ENCODE results near the gene ORAI2.

Gene ORAI2

GRCh38 chr7:102415685-102416225 lies 17.6 kb upstream of the ORAI2 start:
- peak; percentile 27 to 46 for DNase-seq

GRCh38 chr7:102416406-102416805 lies 17.0 kb upstream of the ORAI2 start:
- no peak for DNase-seq

DNA sequence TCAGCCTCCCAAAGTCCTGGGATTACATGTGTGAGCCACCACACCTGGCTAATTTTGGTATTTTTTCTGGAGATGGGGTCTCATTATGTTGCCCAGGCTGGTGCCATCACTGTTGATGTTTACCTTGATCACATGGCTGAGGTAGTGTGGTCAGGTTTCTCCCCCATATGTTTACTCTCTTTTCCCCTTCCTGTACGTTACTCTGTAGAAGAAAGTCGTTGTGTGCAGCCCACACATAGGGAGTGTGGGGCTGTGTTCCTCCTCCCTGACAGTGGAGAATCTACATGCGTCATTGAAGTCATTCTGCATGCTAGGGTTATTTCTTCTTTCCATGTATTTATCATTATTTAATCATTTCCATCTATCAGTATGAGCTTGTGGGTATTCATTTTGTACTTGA lies 16.3 kb upstream of the ORAI2 start:
- DNase-seq: no peak

DNA sequence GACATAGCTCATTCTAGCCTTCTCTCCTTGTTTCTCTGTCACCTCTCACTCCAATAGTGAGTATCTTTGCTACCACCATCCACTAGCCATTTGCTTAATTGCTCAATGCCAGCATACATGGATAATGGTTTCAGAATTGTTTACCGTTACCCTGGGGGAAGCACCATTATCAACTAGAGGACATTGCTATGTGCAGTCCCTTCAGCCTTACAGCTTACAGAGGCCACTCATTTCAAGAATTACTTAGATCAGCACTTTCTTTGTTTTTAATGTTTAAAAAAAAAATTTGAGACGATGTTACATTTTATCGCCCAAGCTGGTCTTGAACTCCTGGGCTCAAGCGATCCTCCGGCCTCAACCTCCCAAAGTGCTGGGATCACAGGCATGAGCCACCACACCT lies 14.8 kb upstream of the ORAI2 start:
- no peak for DNase-seq

DNA sequence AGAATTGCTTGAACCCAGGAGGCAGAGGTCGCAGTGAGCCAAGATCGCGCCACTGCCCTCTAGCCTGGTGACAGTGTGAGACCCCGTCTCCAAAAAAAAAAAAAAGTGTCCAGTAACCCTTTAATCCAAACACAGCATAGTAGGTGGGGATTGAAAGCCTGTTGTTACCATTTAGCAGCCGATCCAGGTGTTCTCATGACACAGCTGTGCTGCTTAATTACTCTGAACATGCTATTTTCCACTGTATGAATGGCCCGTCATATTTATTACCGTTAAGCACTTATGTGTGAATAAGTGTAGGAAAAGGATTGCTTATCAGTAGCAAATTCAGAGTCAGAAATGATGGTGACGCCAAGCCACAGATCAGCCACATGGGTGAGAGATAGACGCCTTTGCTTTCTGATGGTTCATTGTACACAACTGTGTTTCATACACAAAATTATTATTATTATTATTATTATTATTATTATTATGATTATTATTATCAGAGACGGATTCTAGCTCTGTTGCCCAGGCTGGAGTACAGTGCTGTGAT lies 11.6 kb upstream of the ORAI2 start:
- DNase-seq: no peak

GRCh38 chr7:102424129-102424551 lies 9.2 kb upstream of the ORAI2 start:
- no peak for DNase-seq

- DNase-seq: no peak
Measured at GRCh38 chr7:102424787-102425218, 8.6 kb upstream of the ORAI2 start.

DNA sequence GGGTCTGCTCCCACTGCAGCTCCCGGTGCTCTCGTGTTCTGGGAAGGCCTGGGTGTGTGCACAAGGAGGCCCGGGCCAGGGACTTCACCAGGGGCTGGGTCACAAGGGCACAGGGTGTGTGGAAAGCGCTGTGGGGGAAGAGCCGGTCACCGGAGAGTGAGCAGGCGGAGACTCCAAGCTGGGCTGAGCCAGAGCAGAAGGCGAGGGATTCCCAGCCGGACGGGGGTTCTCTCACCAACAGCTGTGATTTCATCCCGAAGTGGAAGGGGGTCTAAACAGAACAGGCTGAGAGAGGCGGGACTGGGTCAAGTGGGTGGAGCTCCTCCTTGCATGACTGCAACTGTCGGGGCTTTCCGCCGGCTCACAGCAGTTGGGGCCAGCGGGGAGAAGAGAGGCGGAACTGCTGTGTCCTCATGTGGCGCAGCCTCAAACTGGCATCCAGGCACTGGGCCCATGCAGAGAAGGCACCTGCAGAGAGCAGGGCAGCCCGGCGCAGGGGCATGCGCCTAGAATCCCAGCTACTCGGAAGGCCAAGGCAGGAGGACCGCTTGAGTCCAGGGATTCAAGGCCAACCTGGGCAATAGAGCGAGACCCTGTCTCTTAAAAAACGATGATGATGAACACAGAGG lies 7.6 kb upstream of the ORAI2 start:
- peak; percentile 83 to 86 for DNase-seq

DNA sequence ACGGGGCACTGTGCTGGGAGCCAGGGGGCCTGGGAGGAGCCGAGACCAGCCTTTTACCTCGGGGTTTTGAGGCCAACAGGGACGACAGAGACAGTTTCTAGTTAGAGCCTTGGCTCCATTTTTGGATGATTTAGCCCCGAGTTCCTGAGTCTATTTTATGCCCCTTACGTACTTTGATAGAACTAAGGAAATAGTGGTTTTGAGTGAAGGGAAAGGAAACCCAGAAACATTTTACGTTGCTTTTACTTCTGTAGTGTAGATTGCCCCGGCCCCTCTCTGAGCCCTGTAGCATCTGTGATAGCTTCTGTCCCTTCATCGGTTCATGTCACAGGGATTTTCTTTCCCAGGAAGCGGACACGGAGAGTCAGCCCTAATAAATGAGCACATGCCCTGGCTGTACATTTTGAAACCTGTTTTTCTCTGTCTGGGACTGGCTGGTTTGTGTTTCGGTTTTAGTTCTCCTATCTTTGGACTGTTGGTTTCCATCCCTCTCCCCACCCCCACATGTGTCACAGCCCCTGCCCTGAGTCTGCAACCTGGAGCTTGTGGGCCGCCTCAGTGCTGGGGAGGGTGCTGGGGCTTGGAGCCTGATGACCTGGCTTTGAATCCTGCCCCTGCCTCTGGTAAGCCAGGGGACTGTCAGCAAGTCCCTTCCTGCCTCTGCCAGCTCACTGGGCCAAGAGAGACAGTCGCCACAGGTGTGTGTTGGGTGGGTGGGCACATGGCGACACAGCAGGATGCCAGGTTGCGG lies 6.9 kb upstream of the ORAI2 start:
- DNase-seq: peak; percentile 76 to 83

- no peak for DNase-seq
Measured at GRCh38 chr7:102427019-102427405, 6.4 kb upstream of the ORAI2 start.

- no peak for DNase-seq
Measured at GRCh38 chr7:102429141-102429899, 4.1 kb upstream of the ORAI2 start.

- DNase-seq: peak; percentile 56 to 63
Measured at GRCh38 chr7:102431617-102432298, 1.6 kb upstream of the ORAI2 start.

GRCh38 chr7:102432442-102433218 lies 745 bp upstream of the ORAI2 start:
- DNase-seq: no peak

DNA sequence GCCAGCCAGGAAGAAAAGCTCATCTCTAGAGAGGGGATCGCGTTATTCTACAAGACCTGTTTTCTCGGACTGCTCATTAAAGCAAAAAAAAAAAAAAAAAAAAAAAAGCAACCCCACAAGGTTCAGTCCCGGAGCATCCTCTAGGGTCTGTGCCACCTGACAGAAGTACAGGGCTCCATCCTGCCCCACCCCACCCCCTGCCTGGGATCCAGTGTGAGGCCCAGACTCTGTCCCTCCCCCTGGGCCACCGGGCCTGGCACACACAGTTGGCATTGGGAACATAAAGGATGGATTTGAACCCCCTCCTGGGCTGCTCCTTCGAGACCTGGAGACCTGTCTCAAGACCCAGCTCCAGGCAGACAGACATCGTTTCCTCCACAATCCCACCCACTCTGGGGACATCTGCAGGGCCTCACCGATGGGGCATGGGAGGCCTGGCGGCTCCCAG lies 688 bp downstream of the ORAI2 start:
- no peak for DNase-seq

DNA sequence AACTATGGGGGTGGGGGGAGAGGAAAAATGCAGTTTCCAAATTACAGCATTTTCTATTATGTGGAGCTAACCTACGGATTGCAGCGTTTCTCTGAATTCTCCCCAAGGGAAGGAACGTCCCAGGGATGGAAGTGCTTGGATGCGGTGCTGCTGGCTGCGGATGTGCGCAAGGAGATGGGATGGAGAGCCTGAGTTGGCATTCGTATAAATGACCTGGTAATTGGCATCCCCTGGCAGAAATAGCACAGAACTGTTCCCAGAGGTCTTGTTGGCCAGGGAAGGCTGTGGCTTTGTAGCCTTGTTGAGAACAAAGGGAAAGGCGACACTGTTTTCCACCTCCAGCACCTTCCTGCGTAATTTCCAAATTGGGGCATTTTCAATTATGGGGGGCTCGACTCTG lies 2.7 kb downstream of the ORAI2 start:
- DNase-seq: no peak

DNA sequence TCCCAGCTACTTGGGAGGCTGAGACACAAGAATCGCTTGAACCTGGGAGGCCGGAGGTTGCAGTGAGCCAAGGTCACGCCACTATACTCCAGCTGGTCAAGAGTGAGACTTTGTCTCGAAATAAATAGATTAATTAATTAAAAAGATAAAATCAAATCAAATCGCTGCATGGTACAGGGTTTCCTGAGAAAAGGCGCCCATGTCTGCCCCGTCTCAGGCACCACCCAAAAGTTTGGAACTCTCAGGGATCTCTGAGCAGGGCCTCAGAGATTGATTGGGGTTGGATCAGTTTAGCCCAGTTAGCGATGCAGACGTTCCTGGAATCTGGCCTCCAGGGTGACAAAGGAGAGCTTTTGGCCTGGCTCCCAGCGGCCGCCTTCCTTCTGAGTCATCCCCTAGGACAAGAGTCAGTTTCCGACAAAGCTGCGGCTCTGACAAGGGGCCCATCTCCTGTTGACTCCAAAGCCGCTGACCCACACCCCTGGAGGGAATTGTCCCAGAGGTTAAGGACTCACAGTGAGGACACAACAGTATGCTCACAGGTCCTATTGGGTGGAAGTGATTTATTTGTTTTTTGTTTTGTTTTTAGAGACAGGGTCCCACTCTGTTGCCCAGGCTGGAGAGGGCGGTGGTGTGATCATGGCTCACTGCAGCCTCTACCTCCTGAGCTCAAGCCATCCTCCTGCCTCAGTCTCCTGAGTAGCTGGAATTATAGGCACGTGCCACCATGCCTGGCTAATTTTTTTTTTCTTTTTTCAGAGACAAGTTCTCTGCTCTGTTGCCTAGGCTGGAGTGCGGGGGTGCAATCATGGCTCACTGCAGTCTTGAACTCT lies 6.8 kb downstream of the ORAI2 start:
- DNase-seq: no peak

GRCh38 chr7:102444961-102445673 lies 11.7 kb downstream of the ORAI2 start:
- no peak for DNase-seq

DNA sequence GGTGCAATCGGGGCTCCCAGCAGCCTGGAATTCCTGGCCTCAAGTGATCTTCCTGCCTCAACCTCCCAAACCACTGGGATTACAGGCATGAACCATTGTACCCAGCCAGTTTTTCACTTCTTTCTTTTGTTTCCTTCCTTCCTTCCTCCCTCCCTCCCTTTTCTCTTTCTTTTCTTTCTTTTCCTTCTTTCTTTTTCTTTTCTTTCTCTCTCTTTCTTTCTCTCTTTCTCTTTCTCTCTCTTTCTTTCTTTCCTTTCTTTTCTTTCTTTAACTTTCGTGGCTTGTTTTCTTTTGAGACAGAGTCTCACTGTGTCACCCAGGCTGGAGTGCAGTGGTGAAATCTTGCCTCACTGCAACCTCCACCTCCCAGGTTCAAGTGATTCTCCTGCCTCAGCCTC lies 12.3 kb downstream of the ORAI2 start:
- DNase-seq: no peak

GRCh38 chr7:102446387-102447156 lies 13.2 kb downstream of the ORAI2 start:
- no peak for DNase-seq
